ENCODE measurements around the gene TBC1D2B. TPM values are rescaled to one million over a fixed set of nuclear protein-coding genes. Genes with fewer than 3 reads are reported as not detected.

TBC1D2B gene
- total RNA-seq, 5 donors from 2014 or later (not counting 1 experiment from before 2014, with no cell fraction given) = 86.1 to 106 (median 101) TPM

DNA sequence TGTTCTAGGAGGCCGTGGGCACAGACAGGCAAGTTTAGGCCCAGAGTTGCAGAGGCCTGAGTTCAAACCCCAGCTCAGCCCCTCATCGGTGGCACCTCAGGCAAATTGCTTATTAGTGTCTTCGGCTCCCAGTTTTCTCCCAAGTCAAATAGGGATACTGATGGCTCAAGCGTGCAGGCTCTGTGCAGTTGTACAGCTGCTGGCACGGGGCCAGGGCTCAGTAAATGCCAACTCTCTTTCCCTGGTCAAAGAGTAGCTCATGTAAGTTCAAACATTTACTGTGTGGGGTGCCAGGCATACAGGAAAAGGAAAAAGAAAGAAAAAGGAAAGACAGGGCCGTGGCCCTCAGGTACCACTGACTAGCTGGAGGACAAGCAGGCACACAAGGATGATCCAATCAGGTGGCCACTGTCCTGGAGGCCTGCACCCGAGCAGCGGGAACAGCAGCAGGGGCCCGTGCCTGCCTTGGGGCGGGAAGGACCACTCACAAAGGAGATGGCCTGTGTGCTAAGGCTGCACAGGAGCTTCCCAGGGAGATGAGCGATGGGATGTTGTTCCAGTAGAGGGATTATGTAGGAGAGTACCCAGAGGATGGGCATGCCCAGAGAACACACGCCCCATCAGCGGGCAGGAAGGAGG lies 70.8 kb downstream of the TBC1D2B start:
- ChIA-PET POLR2A (interaction anchor here in 1 of 2 donors (0.6 kb wide), 1 partner anchor 20 kb away, joined by 6 read pairs; no protein-coding TSS in a partner anchor), CTCF (interaction anchor here in 1 of 2 donors (0.5 kb wide), 1 partner anchor 155 kb away, joined by 3 read pairs; no protein-coding TSS in a partner anchor)
- H3K27ac ChIP-seq (ENCODE audit: low read length) = no peak overlapping the region
- WGBS (ENCODE audit: insufficient coverage) = 97% methylated on average over 13 of the region's 13 CpGs
- DNase-seq (no peak), ATAC-seq (replicated peaks in 1 of 4) (no peak)
- H3K4me3 Mint-ChIP-seq = no peak overlapping the region
- H3K36me3 Mint-ChIP-seq = peaks cover 42% of the 10 kb centered on the region
- peaks cover 8 to 12% (median 8%) of the 10 kb centered on the region in 3 donors for H3K4me1 Mint-ChIP-seq
- no peaks in the 10 kb centered on the region for H3K9me3 Mint-ChIP-seq
- no peak overlapping the region for H3K4me3 ChIP-seq (ENCODE audit: control insufficient read depth in 1 of 2, extremely low read depth in 1 of 2, low read length in 1 of 2)
- no peaks in the 10 kb centered on the region for H3K4me1 ChIP-seq (ENCODE audit: control insufficient read depth in 1 of 2, extremely low read depth in 1 of 2, insufficient read depth in 2 of 2, low read length in 2 of 2)
- H3K9me3 ChIP-seq = no peaks in the 10 kb centered on the region
- no peaks in the 10 kb centered on the region for H3K27me3 Mint-ChIP-seq
- H3K27me3 ChIP-seq (replicated peaks in 1 of 2; ENCODE audit: control insufficient read depth in 2 of 2, extremely low read depth in 1 of 2, insufficient read depth in 2 of 2, low read length in 1 of 2) = no peaks in the 10 kb centered on the region
- peak overlapping the region; percentile 36 to 39 for H3K27ac Mint-ChIP-seq
- H3K36me3 ChIP-seq (ENCODE audit: control insufficient read depth in 2 of 2, extremely low read depth in 1 of 2, insufficient read depth in 1 of 2, low read length in 1 of 2) = peaks cover 18 to 80% of the 10 kb centered on the region in 2 donors

DNA sequence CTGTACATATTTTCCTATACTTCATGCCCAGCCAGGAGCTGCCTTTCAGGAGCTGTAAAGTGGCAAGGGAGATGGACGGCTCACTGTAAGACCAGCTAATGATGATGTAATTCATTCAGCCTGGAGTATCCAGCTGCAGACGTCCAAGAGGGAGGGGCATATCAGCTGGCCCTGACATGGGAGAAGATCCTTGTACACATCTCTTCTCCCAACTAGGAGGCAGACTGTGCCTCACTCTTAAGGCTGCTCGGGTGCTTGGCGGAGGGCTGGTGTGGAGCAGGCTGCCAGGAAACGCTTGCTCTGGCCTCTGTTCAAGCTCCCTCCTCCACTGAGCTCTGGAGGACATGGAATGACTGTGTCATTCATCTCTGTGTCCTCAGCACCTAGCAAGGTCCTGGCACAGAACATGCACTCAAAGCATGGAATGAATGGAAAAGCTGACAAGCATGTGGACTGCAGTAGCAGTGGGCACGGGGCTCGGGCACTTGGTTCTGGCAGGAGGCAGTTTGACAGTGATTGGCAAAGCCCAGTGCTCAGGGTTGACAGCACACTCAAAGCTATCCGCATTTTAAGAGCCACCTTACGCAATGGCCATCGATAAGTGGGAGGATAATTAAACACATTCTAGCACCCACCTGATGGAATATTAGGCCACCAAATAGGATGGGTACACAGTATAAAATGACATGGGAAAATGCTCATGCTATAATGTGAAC lies 72.4 kb downstream of the TBC1D2B start:
- ATAC-seq (replicated peaks in 1 of 4) = no peak
- Histone ChIP-seq H3K4me3 (ENCODE audit: control insufficient read depth in 1 of 2, extremely low read depth in 1 of 2, low read length in 1 of 2) (no peak overlapping the region), H3K27me3 (replicated peaks in 1 of 2; ENCODE audit: control insufficient read depth in 2 of 2, extremely low read depth in 1 of 2, insufficient read depth in 2 of 2, low read length in 1 of 2) (no peaks in the 10 kb centered on the region), H3K4me1 (ENCODE audit: control insufficient read depth in 1 of 2, extremely low read depth in 1 of 2, insufficient read depth in 2 of 2, low read length in 2 of 2) (no peaks in the 10 kb centered on the region), H3K36me3 (ENCODE audit: control insufficient read depth in 2 of 2, extremely low read depth in 1 of 2, insufficient read depth in 1 of 2, low read length in 1 of 2) (peaks cover 18 to 81% of the 10 kb centered on the region in 2 donors), H3K27ac (ENCODE audit: low read length) (no peak overlapping the region), H3K9me3 (no peaks in the 10 kb centered on the region)
- peaks cover 47% of the 10 kb centered on the region for H3K36me3 Mint-ChIP-seq
- H3K27me3 Mint-ChIP-seq = no peaks in the 10 kb centered on the region
- ChIA-PET CTCF (interaction anchor here (0.6 to 1.5 kb wide), 3 partner anchors 14 to 238 kb away, joined by 3 to 5 read pairs (median 5); no protein-coding TSS in a partner anchor), POLR2A (no interaction called here)
- no peak overlapping the region for H3K27ac Mint-ChIP-seq
- peaks cover 12 to 19% (median 15%) of the 10 kb centered on the region in 3 donors for H3K4me1 Mint-ChIP-seq
- H3K9me3 Mint-ChIP-seq = no peaks in the 10 kb centered on the region
- 94% methylated on average over 5 of the region's 10 CpGs for WGBS (ENCODE audit: insufficient coverage)
- no peak overlapping the region for H3K4me3 Mint-ChIP-seq
- no peak for DNase-seq

DNA sequence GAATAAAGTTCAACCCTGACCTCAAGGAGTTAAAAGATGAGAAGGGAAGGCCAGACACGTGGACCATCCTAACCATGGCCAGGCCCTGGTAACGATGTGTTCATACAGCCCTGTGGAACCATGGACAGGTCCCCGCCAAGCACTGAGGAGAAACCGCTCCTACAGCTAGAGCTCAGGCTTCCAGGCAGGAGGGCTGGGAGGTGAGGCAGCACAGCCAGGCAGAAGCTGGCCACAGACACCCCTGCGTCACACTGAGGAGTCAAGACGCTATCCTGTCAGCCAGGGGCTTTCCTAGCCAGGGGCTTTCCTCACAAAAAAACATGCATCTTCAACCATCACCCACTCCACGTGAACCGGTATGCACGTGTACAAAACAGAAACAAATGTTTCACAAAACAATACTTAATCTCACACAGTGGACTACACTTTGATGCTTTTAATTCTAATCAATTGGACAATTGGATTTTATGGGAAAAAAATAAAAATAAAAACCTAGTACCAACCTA lies 73.2 kb downstream of the TBC1D2B start:
- Mint-ChIP-seq H3K27me3 (no peaks in the 10 kb centered on the region), H3K27ac (peak overlapping the region in 1 of 2 donors; percentile 52), H3K4me3 (no peak overlapping the region), H3K36me3 (peaks cover 46% of the 10 kb centered on the region), H3K9me3 (no peaks in the 10 kb centered on the region), H3K4me1 (peaks cover 13 to 19% (median 15%) of the 10 kb centered on the region in 3 donors)
- no peak overlapping the region for H3K4me3 ChIP-seq (ENCODE audit: control insufficient read depth in 1 of 2, extremely low read depth in 1 of 2, low read length in 1 of 2)
- H3K4me1 ChIP-seq (ENCODE audit: control insufficient read depth in 1 of 2, extremely low read depth in 1 of 2, insufficient read depth in 2 of 2, low read length in 2 of 2) = no peaks in the 10 kb centered on the region
- no peak overlapping the region for H3K27ac ChIP-seq (ENCODE audit: low read length)
- WGBS (ENCODE audit: insufficient coverage) = 89% methylated on average over 5 of the region's 9 CpGs
- peaks cover 18 to 84% of the 10 kb centered on the region in 2 donors for H3K36me3 ChIP-seq (ENCODE audit: control insufficient read depth in 2 of 2, extremely low read depth in 1 of 2, insufficient read depth in 1 of 2, low read length in 1 of 2)
- no peaks in the 10 kb centered on the region for H3K9me3 ChIP-seq
- POLR2A ChIA-PET = no interaction called here
- DNase-seq (peak in 1 of 35 experiments; percentile 40), ATAC-seq (replicated peaks in 1 of 4) (no peak)
- no peaks in the 10 kb centered on the region for H3K27me3 ChIP-seq (replicated peaks in 1 of 2; ENCODE audit: control insufficient read depth in 2 of 2, extremely low read depth in 1 of 2, insufficient read depth in 2 of 2, low read length in 1 of 2)
- CTCF ChIA-PET = interaction anchor here in 1 of 2 donors (1.5 kb wide), 1 partner anchor 104 kb away, joined by 5 read pairs; no protein-coding TSS in a partner anchor

DNA sequence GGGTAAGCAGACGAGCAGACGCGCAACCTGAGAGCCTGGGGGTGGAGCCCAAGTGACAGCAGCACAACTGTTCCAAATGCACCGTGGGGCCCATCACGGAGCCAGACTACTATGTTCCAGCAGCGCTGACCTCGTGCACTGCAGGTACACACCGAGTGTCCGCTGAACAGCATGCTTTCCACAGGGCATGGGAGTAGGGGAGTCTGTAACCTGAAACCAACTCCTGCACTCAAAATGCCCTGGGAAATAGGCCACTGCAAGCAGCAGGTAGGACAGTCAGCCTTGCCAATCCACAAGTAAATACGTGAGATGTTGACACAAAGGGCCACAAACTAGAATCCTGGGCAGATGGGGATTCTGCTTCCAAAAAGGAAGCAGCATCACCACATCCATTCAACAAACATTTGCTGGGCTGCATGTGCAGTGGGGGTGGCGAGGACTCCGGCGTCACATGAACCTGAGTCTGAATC lies 73.9 kb downstream of the TBC1D2B start:
- Mint-ChIP-seq H3K4me3 (no peak overlapping the region), H3K36me3 (peaks cover 47% of the 10 kb centered on the region), H3K4me1 (peaks cover 13 to 19% (median 15%) of the 10 kb centered on the region in 3 donors), H3K27me3 (no peaks in the 10 kb centered on the region), H3K27ac (peak overlapping the region in 1 of 2 donors; percentile 52), H3K9me3 (no peaks in the 10 kb centered on the region)
- Histone ChIP-seq H3K36me3 (ENCODE audit: control insufficient read depth in 2 of 2, extremely low read depth in 1 of 2, insufficient read depth in 1 of 2, low read length in 1 of 2) (peaks cover 18 to 84% of the 10 kb centered on the region in 2 donors), H3K27me3 (replicated peaks in 1 of 2; ENCODE audit: control insufficient read depth in 2 of 2, extremely low read depth in 1 of 2, insufficient read depth in 2 of 2, low read length in 1 of 2) (no peaks in the 10 kb centered on the region), H3K27ac (ENCODE audit: low read length) (no peak overlapping the region), H3K9me3 (no peaks in the 10 kb centered on the region), H3K4me1 (ENCODE audit: control insufficient read depth in 1 of 2, extremely low read depth in 1 of 2, insufficient read depth in 2 of 2, low read length in 2 of 2) (no peaks in the 10 kb centered on the region), H3K4me3 (ENCODE audit: control insufficient read depth in 1 of 2, extremely low read depth in 1 of 2, low read length in 1 of 2) (no peak overlapping the region)
- ChIA-PET POLR2A (no interaction called here), CTCF (interaction anchor here in 1 of 2 donors (0.6 to 1.5 kb wide), 2 partner anchors 105 to 109 kb away, joined by 3 to 5 read pairs; no protein-coding TSS in a partner anchor)
- 97% methylated on average over 9 of the region's 13 CpGs for WGBS (ENCODE audit: insufficient coverage)
- ATAC-seq (replicated peaks in 1 of 4) = no peak
- no peak for DNase-seq

DNA sequence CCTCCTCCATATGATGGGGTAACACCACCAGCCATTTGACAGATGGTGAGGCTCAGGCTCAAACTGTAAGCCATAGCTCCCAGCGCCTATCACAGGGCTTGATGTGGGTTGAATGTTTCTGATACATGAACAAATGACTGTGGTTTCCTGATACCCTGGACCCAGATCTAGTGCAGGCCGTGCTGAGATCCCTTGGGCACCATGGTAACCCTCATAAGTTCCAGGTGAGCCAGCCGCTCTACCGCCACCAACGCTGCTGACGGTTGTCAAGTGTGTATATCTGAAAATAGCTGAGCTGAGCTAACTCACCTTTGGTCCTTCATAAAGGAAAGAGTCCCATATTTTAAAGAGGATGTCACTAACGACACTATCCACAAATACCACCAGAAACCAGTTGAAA lies 74.5 kb downstream of the TBC1D2B start:
- DNase-seq (no peak), ATAC-seq (replicated peaks in 1 of 4) (no peak)
- no peak overlapping the region for H3K27ac ChIP-seq (ENCODE audit: low read length)

DNA sequence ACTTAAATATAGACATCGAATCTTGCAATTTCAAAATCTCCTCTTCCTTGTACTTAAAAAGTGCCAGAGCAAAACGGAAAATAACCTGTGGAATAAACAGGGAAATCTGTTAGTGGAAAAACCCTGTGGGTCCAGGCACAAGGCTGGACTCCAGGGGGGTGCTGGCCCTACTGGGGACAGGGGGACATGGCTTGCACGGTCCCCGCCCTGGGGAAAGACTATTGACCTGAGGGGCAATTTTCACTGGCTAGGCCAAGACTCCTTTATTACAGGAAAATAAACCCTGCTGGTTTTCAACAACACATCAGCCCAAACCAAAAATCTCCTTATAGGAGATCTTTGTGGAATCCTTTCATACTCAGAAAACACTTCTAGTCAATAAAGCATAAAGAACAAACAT lies 75.9 kb downstream of the TBC1D2B start:
- Histone ChIP-seq H3K27me3 (replicated peaks in 1 of 2; ENCODE audit: control insufficient read depth in 2 of 2, extremely low read depth in 1 of 2, insufficient read depth in 2 of 2, low read length in 1 of 2) (no peaks in the 10 kb centered on the region), H3K9me3 (no peaks in the 10 kb centered on the region), H3K4me3 (ENCODE audit: control insufficient read depth in 1 of 2, extremely low read depth in 1 of 2, low read length in 1 of 2) (no peak overlapping the region), H3K36me3 (ENCODE audit: control insufficient read depth in 2 of 2, extremely low read depth in 1 of 2, insufficient read depth in 1 of 2, low read length in 1 of 2) (peaks cover 29 to 83% of the 10 kb centered on the region in 2 donors), H3K4me1 (ENCODE audit: control insufficient read depth in 1 of 2, extremely low read depth in 1 of 2, insufficient read depth in 2 of 2, low read length in 2 of 2) (no peaks in the 10 kb centered on the region), H3K27ac (ENCODE audit: low read length) (no peak overlapping the region)
- ChIA-PET CTCF (no interaction called here), POLR2A (no interaction called here)
- no peak for DNase-seq
- H3K27ac Mint-ChIP-seq = peak overlapping the region in 1 of 2 donors; percentile 79
- peaks cover 10 to 12% (median 12%) of the 10 kb centered on the region in 3 donors for H3K4me1 Mint-ChIP-seq
- peaks cover 43% of the 10 kb centered on the region for H3K36me3 Mint-ChIP-seq
- H3K27me3 Mint-ChIP-seq = no peaks in the 10 kb centered on the region
- no peak overlapping the region for H3K4me3 Mint-ChIP-seq
- WGBS (ENCODE audit: insufficient coverage) = no CpG with 5 or more reads among the region's 4 CpGs
- no peaks in the 10 kb centered on the region for H3K9me3 Mint-ChIP-seq
- ATAC-seq (replicated peaks in 1 of 4) = no peak

More for the DNA sequence above, 74.5 kb downstream of the TBC1D2B start:
- Mint-ChIP-seq H3K4me1 (peaks cover 13 to 19% (median 15%) of the 10 kb centered on the region in 3 donors), H3K36me3 (peaks cover 48% of the 10 kb centered on the region), H3K27ac (peak overlapping the region in 1 of 2 donors; percentile 58), H3K4me3 (no peak overlapping the region), H3K27me3 (no peaks in the 10 kb centered on the region), H3K9me3 (no peaks in the 10 kb centered on the region)
- Histone ChIP-seq H3K36me3 (ENCODE audit: control insufficient read depth in 2 of 2, extremely low read depth in 1 of 2, insufficient read depth in 1 of 2, low read length in 1 of 2) (peaks cover 19 to 84% of the 10 kb centered on the region in 2 donors), H3K4me3 (ENCODE audit: control insufficient read depth in 1 of 2, extremely low read depth in 1 of 2, low read length in 1 of 2) (no peak overlapping the region), H3K4me1 (ENCODE audit: control insufficient read depth in 1 of 2, extremely low read depth in 1 of 2, insufficient read depth in 2 of 2, low read length in 2 of 2) (no peaks in the 10 kb centered on the region), H3K9me3 (no peaks in the 10 kb centered on the region), H3K27me3 (replicated peaks in 1 of 2; ENCODE audit: control insufficient read depth in 2 of 2, extremely low read depth in 1 of 2, insufficient read depth in 2 of 2, low read length in 1 of 2) (no peaks in the 10 kb centered on the region)
- CTCF ChIA-PET = interaction anchor here in 1 of 2 donors (0.6 kb wide), 1 partner anchor 73 kb away, joined by 7 read pairs; no protein-coding TSS in a partner anchor
- POLR2A ChIA-PET = no interaction called here
- 95% methylated on average over 6 of the region's 7 CpGs for WGBS (ENCODE audit: insufficient coverage)

Measured in T-cell (primary cell).